Activated CD8-positive, alpha-beta memory T cell treated with anti-CD3 and anti-CD28 coated beads, Interleukin-2, amount 50 U/mL, for 48 hours (primary cell): ENCODE measurements around the gene GDA.

Experiments
- DNase-seq: peaks from one replicate; pipeline ENCODE4 v3.0.0-alpha.2; 2020

The GDA gene

DNA sequence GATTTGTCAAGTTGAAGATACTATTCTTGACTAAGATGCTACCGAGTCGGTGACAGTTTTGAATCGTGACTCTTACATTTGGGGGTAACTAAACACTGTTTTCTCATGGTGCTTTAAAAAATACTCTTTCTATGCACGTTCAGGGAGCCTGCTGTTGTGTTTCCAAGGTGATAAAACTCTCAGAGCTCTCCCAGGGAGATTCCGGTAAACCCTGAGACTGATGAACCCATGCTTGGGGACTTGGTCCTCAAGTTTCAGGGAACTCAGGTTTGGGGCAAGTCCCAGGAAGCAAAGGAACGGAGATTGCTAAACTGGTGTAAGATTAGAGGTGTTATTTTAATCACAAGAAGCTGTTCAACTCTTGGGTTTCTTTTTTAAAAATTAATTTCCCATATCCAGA lies 1.4 kb downstream of the GDA start:
- no peak for DNase-seq

DNA sequence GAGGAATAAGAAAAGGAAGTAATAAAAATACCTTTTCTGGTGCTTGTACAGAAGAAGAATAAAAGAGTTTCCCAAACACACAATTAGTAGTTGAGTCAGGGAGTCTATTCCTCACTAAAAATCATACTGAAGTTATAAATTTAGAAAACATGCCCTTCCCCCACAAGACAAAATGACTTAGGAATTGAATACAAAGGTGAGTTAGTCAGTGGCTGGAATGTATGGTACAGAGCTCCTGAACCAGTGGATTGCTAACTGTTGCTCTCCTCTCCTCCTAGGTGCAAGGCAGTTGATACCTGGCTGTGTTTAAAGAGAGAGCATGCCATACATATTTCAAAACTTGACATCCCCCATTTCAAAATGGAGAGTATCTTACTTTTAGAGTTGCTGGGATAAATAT lies 1.9 kb downstream of the GDA start:
- no peak for DNase-seq

DNA sequence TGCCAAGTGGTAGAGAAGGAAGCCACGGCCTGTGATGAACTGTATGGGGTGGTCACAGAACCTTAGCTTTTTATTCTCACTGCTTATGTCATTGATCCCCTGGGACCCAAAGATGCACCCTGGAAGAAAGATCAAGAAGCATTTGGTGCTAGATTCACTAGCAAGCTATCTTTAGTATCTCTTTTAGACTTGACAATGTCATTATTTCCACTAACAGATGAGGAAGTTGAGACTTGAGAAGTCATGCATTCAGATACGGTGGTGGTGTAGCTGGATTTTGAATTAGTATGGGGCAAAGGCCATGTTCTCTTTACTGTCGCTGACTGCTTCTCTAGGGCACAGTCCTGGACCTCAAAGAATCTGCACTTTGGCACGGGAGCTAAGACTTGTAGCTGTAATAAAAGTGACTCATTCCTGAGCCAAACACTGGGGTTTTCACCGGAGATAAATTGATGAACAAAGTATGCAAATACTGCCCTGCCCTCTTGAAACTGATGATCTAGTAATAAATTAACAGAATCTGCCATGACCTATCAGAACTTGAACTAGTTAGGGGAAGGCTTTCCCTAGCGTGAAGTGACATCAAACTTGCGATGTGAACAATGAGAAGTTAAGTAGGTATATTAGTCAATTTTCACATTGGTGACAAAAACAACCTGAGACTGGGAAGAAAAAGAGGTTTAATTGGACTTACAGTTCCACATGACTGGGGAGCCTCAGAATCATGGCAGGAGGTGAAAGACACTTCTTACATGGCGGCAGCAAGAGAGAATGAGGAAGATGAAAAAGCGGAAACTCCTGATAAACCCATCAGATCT lies 5.4 kb downstream of the GDA start:
- no peak for DNase-seq

DNA sequence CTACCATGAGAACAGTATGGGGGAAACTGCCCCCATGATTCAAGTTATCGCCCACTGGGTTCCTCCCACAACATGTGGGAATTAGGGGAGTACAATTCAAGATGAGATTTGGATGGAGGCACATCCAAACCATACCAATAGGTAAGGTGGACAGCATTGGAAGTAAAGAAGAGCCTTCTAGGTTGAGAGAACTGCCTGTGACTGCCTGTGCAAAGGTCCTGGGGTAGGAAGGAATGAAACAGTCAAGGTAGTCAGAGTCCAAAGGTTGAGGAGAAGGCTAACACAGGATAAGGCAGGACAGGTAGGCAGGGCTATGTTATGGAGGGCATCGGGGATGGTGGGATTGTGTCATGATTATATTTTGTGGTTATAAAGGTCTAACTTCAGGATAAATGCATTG lies 6.1 kb downstream of the GDA start:
- no peak for DNase-seq

DNA sequence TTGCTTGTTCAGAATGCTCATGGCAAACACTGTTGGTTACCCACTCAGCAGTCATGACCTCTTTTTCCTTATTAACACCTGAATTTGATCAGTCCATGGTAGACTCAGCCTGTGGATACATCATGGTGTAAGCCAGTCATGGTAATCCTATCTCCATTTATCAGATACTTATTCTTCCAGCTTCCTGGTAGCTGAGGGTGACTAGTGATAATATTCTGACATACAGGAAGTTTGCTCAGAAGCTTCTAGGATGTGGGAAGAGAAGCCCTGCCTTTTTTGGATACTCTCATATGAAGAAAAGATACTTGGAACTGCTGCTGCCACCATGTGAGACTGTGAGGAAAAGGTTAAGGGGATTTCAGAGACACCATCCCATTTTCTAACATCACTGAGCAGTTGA lies 7.3 kb downstream of the GDA start:
- DNase-seq = no peak

DNA sequence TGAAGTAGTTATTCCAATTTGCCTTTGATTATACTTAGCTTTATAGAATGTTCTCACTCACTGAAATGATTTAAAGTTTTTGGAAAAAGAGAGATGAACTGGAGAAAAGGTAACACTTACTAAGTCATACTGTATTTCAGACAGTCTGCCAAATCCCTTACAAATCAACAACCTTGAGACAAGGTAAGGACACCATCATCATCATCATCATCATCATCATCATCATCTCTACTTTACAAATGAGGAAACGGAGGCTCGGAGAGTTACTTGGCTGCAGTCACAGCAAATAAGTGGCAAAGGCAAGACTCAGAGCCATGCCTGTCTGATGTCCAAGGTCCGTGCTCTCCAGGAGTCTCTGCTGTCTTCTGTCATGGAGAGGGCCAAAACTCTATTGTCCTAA lies 9.4 kb downstream of the GDA start:
- no peak for DNase-seq

DNA sequence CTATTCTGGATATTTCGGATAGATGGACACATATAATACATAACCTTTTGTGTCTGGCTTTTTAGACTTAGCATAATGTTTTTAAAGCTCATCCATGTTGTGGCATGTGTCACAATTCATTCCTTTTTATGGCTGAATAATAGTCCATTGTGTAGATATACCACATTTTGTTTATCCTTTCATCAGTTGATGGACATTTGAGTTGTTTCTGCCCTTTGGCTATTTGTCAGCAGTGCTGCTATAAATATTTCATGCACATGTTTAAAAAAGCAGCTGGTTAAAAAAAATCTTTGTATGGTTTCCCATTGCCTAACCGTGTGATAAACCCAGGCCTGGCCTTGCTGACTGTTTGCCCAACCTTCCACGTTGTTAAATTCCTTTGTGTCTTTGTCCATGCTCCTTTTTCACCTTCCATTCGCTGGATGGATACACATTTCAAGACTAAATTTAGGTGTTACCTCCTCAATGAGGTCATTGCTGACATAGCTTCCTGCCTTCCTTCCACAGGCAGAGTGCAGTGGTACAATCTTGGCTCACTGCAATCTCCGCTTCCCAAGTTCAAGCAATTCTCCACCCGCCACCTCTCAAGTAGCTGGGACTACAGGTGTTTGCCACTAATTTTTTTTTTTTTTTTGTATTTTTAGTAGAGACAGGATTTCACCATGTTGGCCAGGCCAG lies 11.3 kb downstream of the GDA start:
- no peak for DNase-seq

DNA sequence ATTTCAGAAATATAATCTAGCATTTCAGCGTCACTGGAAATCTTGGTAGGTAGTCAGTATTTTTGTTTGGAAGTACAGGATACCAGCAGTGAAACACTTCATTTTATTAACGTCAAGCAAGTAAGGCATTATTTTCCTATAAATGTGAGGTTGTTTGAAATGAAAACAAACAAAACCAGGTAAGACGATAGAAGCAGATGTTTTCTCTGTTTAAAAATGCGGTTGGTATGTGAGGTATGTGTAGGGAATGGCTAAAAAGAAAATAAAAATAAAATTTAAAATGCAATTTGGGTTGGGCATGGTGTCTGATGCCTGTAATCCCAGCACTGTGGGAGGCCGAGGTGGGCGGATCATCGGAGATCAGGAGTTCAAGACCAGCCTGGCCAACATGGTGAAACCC lies 16.1 kb downstream of the GDA start:
- DNase-seq = no peak

DNA sequence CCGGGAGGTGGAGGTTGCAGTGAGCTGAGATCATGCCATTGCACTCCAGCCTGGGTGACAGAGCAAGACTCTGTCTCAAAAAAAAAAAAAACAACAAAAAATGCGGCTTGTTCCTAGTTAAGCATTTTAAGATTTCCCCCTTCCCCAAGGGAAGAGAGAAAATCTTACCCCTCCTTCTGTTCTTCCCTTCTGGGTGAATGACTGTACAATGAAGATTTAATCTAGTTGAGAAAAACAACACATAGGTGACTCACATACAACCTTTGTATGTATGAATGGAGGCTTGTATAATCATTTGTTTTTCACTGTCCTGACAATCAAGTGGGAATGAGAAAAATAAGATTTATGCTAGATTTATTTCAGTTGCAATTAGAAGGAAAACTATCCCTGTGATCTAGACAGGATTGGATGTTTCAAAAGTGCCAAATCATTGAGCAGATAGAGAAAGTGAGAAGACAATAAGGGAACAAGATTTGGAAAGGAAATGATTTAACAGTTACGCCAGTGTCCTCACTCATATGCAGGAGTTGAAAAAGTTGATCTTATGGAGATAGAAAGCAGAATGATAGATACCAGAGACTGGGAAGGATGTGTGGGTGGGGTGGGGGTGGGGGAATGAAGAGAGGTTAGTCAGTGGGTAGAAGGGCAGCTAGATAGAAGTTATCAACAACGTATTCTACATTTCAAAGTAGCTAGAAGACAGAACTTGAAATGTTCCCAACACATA lies 16.7 kb downstream of the GDA start:
- no peak for DNase-seq

DNA sequence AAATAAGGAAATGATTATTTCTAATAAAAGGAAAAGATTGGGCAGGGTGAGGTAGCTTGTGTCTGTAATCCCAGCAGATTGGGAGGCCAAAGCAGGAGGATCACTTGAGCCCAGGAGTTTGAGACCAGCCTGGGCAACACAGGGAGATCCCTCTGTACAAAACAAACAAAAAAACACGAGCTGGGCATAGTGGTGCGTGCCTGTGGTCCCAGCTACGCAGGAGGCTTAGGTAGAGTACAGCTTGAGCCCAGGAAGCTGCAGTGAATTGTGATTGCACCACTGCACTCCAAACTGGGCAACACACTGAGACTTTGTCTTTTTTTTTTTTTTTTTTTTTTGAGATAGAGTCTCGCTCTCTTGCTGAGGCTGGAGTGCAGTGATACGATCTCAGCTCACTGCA lies 18.8 kb downstream of the GDA start:
- DNase-seq = no peak

DNA sequence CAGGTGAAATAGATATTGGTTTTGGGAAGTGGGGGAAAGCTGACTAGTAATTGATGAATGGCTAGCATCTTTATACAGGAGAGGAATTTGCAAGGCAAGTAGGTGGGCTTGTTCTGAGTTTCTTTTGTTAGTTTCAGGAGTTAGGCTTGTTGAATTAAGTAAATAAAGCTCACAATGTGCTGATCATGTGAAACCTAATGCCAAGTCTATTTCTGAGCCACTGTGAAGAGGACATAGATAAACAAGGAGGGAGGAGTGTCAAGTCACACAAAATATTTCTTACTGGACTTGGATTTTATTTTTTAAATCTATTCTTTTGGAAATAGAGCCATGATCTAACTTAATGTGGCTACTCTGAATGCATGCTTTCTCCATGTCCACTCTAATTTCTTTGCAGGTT lies 19.9 kb downstream of the GDA start:
- no peak for DNase-seq

DNA sequence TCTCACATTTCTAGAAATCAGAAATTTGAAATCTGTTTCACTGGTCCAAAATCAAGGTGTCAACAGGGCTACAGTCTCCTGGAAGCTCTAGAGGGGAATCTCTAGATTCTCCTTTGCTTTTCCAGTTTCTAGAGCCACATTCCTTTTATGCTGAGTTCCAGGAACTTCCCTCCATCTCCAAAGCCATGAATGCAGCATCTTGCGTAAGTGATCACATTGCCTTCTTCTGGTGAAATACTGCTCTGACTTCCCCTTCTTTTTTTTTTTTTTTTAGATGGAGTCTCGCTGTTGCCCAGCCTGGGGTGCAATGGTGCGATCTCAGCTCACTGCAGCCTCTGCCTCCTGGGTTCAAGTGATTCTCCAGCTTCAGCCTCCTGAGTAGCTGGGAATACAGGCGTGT lies 23.8 kb downstream of the GDA start:
- no peak for DNase-seq

DNA sequence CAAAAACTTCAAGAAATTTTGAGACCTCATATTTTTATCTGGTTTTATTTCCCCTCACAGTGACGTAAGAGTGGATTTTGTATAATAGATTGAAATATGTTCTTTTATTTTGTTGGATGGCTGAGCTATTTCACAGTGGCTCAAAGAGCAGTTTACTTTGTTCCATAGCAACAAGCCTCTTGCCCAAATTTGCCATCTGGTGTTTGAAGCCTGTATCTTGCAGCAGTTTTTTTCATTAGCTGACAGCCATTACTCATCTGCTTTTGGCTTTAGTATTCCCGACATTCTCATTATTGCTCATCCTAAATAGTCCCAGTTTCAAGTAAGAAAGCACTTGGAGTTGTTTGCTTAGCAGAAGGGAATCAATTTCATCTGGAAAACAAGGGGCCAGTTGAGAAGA lies 36.3 kb downstream of the GDA start:
- DNase-seq = no peak

DNA sequence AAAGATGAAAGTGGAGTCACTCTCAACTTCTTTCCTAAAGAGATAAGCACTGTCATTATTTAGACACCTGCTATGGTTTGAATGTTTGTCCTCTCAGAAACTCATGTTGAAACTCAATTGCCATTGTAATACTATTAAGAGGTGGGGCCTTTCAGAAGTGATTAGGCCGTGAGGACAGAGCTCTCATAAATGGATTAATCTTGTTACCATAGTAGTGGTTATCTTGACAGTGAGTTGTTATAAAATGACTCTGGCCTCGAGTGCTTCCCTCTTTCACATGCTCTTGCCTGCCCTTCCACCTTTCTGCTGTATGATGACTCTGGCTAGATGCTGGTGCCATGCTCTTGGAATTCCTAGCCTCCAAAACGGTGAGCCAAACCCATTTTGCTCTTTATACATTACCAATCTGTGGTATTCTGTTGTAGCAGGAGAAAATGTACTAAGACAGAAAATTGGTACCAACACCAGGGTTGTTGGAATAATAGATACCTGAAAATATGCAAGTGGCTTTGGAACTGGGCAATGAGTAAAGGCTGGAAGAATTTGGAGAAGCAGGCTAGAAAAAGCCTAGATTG lies 38.0 kb downstream of the GDA start:
- DNase-seq = no peak

DNA sequence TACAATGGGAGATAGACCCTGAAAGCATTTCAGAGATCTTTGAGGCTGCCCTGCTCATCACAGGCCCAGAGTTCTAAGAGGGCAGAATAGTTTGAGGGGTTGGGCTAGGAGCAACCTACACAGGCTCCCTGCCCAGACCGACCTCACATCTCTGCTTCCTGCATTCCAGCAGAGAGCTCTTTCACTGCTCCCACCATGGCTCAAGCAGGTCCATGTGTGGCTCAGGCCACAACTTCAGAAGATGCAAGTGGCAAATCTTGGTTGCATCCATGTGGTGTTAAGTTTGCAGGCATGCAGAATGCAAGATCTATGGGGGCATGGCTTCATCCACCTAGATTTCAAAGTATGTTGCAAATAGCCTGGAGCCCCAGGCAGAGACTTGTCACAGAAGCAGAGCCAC lies 39.0 kb downstream of the GDA start:
- DNase-seq = no peak

DNA sequence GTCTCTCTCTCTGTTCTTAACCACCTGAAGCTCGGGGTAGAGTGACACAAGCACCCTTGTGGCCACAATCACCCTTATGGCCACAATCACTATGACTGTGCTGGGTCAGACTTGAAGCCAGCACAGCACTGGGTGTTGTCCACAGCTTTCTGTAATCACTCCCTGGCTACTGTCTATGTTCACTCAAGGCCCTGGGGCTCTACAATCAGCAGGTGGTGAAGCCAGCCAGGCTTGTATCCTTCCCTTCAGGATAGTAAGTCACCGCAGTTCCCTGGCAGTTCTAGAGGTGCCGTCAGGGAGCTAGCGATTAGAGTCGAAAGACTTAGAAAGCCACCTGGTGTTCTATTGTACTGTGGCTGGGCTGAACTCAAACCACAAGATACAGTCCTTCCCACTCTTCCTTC lies 44.2 kb downstream of the GDA start:
- no peak for DNase-seq

DNA sequence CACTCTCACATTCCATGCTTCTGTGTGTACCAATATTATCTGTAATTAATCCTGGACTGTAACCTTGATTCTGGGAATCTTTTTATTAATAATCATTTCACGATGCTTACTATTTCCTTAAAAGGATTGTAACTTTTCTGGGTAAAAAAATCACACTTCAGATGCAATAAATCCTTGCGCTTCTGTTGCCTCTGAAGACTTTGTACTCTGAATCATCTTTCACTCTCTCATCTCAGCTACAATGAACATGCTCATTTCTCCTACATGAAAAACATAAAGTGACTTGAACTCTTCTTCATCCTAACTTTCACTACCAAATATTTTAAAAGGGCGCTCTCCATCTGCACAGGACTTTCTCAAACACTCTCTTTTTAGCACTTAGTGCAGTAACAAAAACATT lies 50.0 kb downstream of the GDA start:
- no peak for DNase-seq

DNA sequence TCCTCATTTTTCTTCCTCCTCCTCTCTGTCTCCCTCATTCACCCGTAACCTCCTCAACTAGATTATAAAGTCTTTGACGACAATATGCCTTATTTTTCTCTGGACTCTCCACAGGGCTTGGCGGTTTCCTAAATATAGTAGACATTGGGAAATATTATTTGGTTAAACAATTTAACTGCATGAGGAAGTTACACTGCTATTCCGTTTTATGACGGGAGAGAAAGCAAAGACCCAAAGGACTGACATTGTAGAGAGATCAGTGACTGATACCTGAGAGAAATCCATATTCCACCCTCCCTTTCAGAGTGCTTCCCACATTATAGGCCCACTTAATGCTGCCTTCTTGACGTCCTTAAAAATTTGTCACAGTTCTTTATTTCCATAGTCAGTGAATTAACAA lies 51.2 kb downstream of the GDA start:
- DNase-seq = no peak

DNA sequence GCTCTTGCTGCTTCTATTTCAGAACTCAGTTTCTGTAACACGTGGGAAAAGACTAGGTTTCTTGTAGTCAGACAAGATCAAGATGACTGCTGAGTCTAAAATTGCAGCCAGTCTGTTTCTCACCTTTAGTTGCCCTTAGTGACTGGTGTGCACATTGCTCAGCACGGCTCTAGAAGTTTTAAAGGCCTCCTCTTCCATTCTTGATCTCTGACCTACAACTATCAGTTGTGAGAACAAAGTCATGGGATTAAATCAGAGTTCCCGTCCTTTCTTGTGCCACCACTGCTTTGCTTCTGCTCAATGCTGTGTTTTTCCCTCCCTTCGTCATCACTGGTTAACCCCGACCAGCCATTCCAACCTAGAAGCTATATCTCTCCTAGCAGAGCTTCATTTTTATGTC lies 52.8 kb downstream of the GDA start:
- no peak for DNase-seq

DNA sequence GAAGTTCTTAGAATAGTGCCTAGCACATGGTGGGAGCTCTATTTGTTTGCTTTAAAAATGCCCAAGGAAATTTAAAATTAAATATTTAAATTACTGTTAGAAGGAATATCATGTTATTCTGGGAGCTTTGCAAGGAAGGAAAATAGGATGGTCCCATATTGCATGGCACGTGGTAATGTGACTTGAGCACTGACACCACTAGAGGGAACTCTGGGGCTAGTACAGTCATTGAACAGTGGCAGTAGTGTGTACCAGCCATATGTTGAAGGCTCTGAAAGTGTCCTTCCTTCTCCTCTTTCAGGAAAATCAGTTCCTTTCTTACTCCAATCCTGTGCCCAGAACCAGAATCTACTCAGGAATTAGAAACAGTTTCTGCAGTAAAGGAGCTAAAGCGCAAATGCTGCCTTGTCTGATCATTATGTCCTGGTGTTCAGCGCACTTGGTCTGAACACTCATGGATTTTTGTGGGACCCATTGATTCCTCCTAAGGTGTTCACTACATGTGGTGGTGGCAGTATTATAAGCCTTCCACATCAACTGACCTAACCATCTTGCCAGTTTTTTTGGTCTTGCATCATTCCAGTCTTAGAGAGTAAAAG lies 54.1 kb downstream of the GDA start:
- no peak for DNase-seq

DNA sequence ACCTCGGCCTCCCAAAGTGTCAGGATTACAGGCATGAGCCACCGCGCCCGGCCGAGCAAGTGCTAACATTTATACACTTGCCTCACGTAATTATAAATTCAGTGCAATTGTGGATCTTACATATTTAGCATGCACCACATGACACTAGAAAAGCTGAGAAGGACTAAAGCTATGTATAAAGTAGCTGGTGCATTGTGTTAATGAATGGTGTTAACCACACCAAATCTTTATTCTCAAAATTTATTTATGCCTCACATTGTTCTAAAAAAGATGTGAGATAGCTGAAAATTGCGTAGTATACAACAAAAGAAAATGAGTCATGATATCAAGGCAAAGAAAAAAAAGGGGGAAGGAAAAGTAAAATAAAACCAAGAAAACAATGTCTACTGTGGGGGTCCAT lies 54.8 kb downstream of the GDA start:
- DNase-seq = no peak

DNA sequence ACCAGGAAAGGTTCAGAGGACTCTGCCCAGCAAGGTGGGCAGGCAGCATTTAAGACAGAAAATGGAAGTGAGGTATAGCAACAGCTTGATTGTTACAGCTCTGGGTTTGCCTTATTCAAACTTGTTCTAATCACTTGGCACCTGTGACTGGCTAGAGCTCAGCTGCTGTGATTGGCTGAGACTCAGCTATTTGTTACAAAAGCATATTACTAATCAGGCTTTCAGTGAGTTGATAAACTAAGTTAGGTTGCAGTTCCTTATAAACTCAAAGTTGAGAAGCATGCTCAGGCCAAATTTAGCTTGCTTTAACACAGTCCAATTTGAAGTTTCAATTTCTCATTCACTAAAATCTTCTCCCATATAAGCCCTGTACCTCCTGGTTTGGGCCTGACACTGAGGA lies 56.3 kb downstream of the GDA start:
- DNase-seq = no peak

DNA sequence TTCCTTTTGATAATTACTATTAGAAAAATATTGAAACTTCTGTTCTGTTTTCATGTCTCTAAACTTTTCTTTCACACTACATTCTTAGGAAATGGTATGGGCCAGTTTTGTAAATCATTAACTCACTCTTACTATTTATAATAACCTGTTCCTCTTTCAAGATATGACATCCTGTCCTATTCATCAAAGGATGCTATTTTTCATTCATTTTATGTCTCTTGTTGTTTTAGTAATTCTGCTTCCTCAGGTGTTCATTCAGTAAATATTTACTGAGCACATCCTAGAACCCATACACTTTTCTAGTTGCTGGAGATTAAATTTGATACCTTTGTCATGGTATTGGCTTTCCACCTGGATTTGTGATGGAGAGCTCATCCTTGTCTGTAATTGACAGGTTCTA lies 58.0 kb downstream of the GDA start:
- no peak for DNase-seq
